ENCODE measurements around the gene TSEN34. TPM values are rescaled to one million over a fixed set of nuclear protein-coding genes. Genes with fewer than 3 reads are reported as not detected.
"Not testable (repeated sequence)": the region's sequence is repeated elsewhere in the genome, so short reads cannot be mapped to it uniquely, and the experiment has no call there.

The TSEN34 gene
- total RNA-seq, 1 donor = 83.8 TPM

GRCh38 chr19:54188215-54188871, 2.8 kb upstream of the TSEN34 start:
- DNase-seq (ENCODE audit: low read depth) = peak; percentile 72
- H3K4me3 ChIP-seq (ENCODE audit: low read depth, low read length) = peak overlapping the region; percentile 80
- no peak for TF ChIP-seq CTCF (IDR thresholded peaks at IDR 0.05; ENCODE audit: insufficient read depth, low read depth, low read length)

DNA sequence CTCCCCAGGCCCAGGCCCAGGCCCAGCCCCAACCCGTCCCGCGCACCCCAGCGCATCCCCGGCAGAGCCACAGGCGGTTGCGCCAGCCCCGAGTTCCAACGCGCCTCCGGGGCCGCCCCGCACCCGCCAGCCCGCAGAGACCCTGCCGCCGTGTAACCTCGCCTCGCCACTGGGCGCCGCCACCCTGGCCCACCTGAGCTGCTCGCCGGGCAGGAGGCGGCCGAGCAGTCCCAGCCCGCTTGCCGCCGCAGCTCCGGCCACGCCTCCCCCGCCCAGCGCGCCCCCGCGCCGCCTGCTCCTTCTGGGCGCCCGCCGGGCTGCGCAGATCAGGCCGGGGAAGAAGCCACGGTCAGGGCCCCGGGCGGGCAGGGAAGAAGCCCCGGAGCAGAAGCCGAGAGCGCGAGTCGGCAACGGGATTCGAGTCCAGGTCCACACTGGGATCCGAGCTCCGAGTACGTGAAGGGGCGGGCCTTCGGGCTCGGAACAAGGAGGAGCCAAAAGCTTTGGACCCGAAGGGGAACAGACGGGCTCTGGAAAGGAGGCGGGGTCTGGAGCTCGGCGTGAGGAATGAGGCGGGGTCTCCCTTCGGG, 1.9 kb upstream of the TSEN34 start, which contains the start of gene MBOAT7:
Gene MBOAT7 (minus strand): TSS at position 436 of the 590 bp plus-strand sequence. CDS start 1,072 bp downstream, outside the sequence.
- TF ChIP-seq CTCF (IDR thresholded peaks at IDR 0.05; ENCODE audit: insufficient read depth, low read depth, low read length) = no peak
- no peak for DNase-seq (ENCODE audit: low read depth)
- H3K4me3 ChIP-seq (ENCODE audit: low read depth, low read length) = peak within 1 kb of the TSS; percentile 85

- no peak for TF ChIP-seq CTCF (IDR thresholded peaks at IDR 0.05; ENCODE audit: insufficient read depth, low read depth, low read length)
- H3K4me3 ChIP-seq (ENCODE audit: low read depth, low read length) = peak overlapping the region; percentile 85
- peak; percentile 100 for DNase-seq (ENCODE audit: low read depth)
These were observed 1.2 kb upstream of the TSEN34 start for GRCh38 chr19:54189735-54190502.

- DNase-seq (ENCODE audit: low read depth) = peak; percentile 100
- peak overlapping the region; percentile 85 for H3K4me3 ChIP-seq (ENCODE audit: low read depth, low read length)
- TF ChIP-seq CTCF (IDR thresholded peaks at IDR 0.05; ENCODE audit: insufficient read depth, low read depth, low read length) = no peak
These were observed 551 bp upstream of the TSEN34 start for GRCh38 chr19:54190503-54191010.

DNA sequence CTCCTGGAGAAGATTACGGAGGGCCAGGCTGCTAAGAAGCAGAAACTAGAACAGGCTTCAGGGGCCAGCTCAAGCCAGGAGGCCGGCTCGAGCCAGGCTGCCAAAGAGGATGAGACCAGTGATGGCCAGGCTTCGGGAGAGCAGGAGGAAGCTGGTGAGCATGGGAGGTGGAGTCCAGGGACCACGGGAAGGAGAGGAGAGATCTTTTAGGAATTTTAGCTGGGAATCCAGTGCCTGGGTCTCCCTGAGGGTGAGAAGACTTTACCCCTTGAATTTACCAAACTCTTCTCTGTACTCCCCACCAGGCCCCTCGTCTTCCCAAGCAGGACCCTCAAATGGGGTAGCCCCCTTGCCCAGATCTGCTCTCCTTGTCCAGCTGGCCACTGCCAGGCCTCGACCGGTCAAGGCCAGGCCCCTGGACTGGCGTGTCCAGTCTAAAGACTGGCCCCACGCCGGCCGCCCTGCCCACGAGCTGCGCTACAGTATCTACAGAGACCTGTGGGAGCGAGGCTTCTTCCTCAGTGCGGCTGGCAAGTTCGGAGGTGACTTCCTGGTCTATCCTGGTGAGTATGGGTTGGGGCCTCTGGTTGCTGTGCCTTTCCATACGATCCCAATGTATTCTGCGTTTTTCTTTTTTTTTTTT, 824 bp downstream of the TSEN34 start:
- TF ChIP-seq CTCF (IDR thresholded peaks at IDR 0.05; ENCODE audit: insufficient read depth, low read depth, low read length) = no peak
- no peak for DNase-seq (ENCODE audit: low read depth)
- H3K4me3 ChIP-seq (ENCODE audit: low read depth, low read length) = peak overlapping the region; percentile 85

GRCh38 chr19:54193011-54193410, 1.9 kb downstream of the TSEN34 start:
- no peak overlapping the region for H3K4me3 ChIP-seq (ENCODE audit: low read depth, low read length)
- no peak for TF ChIP-seq CTCF (IDR thresholded peaks at IDR 0.05; ENCODE audit: insufficient read depth, low read depth, low read length)
- no peak for DNase-seq (ENCODE audit: low read depth)

- not testable (repeated sequence) for DNase-seq (ENCODE audit: low read depth); H3K4me3 ChIP-seq (ENCODE audit: low read depth, low read length)
These were observed 3.4 kb downstream of the TSEN34 start for GRCh38 chr19:54194463-54194862.
